DMS 273 (cell line): ENCODE results near the gene WDR41.
"Not testable (repeated sequence)": the region's sequence is repeated elsewhere in the genome, so short reads cannot be mapped to it uniquely, and the experiment has no call there.

Source experiments
- DNase-seq: peaks from one replicate; lab custom pipeline; 2025; ENCODE audit not compliant: unreplicated experiment; lab: John Stamatoyannopoulos, UW

WDR41 gene, protein sequence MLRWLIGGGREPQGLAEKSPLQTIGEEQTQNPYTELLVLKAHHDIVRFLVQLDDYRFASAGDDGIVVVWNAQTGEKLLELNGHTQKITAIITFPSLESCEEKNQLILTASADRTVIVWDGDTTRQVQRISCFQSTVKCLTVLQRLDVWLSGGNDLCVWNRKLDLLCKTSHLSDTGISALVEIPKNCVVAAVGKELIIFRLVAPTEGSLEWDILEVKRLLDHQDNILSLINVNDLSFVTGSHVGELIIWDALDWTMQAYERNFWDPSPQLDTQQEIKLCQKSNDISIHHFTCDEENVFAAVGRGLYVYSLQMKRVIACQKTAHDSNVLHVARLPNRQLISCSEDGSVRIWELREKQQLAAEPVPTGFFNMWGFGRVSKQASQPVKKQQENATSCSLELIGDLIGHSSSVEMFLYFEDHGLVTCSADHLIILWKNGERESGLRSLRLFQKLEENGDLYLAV

DNA sequence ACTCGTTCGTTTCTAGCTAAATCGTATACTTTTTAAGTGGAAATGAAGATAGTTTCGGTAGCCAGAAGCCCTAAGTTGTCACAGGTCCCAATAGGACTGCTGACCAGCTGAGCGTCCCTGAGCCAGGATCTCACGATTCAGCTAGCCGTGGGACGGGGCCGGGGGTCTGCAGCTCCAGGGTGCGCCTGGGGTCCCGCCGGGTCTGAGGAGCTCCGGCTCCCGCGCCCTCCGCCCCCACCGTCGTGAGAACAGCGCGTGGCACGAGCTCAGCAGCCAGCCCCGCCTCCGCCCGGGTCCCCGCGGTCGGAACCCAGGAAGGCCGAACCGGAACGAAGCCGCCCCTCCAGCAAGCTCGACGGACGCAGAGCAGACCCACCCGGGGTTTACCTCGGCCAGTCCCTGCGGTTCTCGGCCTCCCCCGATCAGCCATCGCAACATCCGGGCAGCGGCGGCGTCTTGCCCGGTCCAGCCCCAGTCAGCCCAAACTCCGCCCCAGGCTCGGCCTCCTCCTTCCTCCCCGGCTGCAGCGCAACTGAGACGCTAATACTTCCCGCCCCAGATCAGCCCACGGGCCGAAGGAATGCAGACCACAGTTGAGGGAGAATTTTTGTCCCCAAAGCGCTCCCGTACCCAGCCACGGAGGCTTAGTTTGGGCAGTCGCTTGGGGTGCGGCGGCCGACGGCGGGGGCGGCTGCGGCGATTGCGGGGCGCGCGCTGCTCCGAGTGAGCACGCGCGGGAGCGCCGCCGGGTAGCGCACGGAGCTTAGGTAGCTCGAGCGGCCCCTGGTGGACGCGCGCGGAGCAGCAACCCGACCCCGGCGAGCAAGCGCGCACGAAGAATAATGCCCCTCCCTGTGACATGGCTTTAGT lies at the start of gene WDR41:
TSS of gene WDR41 (minus strand) at position 534 of the 870 bp plus-strand sequence. CDS start at position 438, 96 bp downstream.
- DNase-seq, result peak; percentile 95

DNA sequence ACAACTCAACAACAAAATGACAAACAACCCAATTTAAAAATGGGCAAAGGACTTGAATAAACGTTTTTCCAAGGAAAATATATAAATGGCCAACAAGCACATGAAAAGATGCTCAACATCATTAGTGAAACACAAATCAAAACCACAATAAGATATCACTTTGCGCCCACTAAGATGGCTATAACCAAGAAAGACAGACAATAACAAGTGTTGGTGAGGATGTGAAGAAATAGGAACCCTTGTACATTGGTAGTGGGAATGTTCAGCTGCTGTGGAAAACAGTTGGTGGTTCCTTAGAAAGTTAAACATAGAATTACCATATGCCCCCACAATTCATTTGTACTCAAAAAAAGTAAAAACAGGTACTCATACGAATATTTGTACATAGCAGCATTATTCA lies 39.2 kb upstream of the WDR41 start:
- DNase-seq, result no peak

DNA sequence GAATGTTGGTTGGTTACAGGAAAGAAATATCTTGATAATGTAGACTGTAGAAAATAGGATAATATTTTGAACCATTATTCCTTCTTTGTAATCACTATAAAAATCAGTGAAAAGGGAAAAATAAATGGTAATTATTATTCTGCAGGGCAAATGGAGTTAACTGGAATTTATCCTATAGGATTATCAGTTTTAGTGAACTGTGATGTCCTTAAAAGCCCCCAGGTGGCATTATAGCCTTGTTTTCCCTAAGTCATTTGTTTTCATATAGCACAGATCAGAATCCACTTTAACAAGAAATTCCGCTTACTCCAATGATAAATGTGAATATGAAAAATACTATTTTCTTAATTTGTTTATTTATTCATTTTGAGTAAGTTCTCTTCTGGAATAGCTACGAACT lies 26.2 kb upstream of the WDR41 start:
- peak; percentile 63 for DNase-seq

DNA sequence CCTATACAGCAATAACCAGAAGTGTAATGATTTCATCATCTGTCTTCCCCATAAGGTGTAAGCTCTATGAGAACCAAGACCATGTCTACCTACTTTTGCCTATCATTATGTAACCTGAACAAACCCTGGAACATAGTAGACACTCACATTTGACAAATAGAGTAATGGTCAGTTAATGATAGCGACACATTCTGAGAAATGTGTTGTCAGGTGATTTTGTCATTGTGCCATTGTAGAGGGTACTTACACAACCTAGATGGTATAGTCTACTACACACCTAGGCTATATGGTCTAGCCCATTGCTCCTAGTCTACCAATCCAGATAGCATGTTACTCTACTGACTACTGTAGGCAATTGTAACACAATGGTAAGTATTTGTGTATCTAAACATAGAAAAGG lies 22.3 kb upstream of the WDR41 start:
- DNase-seq, result no peak

DNA sequence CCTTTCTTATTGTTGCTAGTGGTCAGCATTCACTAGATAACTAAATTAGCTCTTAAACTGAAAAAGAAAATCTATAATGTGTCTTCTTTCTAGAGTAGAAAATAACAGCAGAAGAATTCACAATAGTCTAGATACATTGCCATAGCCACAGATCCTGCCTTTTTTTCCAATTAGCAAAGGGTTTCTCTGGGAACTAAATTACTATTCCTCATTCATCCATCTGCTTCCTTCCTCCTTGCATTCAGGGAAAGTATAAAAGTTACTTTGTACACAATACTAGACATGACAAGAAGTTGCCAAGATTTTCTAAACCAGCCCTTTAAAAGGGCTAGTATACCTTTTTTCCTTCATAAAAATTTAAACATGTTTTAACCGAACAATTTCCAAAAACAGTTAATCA lies 21.2 kb upstream of the WDR41 start:
- no peak for DNase-seq

DNA sequence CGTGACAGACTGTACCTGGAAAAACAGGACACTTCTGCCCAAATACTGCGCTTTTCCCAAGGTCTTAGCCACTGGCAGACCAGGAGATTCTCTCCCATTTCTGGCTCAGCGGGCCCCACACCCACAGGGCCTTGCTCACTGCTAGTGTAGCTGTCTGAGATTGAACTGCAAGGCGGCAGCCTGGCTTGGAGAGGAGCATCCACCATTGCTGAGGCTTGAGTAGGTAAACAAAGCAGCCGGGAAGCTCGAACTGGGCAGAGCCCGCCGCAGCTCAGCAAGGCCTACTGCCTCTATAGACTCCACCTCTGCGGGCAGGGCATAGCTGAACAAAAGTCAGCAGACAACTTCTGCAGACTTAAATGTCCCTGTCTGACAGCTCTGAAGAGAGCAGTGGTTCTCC lies 9.0 kb upstream of the WDR41 start:
- not testable (repeated sequence) for DNase-seq

DNA sequence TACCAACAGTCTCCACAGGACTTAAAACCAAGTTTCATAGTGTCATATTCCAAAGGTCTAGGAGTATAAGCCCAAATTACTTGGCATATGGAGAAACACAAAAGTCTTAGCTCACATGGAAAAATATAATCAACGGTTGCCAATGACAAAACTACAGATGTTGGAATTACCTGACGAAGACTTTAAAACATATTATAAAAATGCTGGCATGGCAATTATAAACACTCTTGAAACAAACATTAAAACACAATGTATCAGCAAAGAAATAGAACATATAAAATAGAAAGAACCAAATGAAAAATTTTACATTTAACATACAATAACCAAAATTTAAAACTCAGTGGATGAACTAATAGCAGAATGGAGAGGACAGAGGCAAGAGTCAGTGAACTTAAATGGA lies 7.9 kb upstream of the WDR41 start:
- DNase-seq, result no peak

DNA sequence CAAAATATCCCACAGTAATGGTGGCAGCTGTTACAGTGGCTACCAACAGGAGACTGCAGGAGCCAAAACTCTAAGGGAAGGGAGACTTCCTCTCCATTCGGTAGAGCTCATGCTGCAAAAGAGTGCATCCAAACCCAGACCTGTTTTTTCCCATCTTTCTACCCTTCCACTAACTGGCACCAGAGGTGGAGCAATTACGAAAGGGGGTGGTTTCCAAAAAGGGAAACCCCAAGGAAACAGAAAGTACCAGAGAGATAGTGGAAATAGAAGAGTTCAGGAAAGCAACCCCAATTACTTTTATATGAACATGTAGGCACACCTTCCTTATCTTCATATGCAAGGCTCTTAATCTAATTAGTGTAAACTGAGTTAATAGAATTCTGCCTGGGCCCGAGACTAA lies 7.3 kb upstream of the WDR41 start:
- no peak for DNase-seq

DNA sequence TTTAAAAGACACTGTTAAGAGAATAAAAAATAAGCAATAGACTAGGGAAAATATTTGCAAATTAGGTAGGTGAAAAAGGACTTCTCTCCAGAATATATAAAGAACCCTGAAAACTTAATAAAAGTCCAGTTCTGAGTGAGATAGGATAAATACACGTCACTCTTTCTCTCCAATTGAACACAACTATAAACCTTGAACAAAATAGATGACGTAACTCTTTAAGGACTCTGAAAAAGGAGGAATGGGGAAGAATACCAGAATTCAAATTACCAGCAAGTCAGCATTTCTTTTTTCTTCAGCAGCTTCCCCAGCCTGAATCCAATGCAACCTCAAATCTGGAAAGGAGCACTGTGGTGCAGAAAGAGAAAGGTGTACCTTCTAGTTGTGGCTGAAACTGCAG lies 6.8 kb upstream of the WDR41 start:
- DNase-seq, result no peak

DNA sequence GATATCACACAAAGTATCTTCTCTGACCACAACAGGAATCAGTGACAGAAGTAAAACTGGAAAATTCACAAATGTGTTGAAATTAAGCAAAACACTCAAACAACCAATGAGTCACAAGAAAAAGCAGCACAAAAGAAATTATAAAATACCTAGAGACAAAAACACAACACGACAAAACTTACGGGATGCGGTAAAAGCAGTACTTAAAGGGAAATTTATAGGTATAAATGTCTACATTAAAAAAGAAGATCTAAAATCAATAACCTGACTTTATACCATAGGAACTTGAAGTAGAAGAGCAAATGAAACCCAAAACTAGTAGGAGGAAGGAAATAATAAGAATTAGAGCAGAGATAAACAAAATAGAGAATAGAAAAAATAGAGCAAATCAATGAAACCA lies 2.8 kb upstream of the WDR41 start:
- DNase-seq, result no peak

DNA sequence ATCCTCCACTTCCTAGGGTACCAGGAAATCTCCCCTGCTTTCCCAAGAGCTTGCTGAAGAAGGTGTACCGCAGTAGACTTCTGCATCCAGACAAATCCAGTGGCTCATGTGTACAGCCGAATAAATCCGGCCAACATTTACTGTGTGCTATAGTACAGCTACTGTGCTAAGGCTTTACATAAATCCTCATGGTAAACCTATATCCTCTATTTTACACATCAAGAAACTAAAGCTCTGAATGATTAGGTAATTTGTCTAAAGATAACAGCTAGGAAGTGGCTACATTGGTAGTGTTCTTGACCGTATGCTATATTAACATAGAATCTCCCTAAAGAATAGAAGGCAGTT lies 511 bp upstream of the WDR41 start:
- no peak for DNase-seq

DNA sequence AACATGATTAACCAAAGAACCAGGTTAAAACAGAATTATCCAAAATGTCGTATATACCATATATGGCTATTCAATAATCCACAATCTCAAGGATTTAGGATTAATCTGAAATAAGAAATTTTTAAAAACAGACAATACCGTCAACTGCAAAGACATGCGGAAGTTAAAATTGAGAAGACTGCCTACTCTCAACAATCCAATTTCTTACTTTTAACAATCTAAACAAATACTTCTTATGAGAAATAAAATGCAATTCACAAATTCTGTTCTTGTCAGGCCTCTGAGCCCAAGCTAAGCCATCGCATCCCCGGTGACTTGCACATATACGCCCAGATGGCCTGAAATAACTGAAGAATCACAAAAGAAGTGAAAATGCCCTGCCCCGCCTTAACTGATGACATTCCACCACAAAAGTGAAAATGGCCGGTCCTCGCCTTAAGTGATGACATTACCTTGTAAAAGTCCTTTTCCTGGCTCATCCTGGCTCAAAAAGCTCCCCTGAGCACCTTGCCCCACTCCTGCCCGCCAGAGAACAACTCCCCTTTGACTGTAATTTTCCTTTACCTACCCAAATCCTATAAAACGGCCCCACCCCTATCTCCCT lies 1.3 kb downstream of the WDR41 start:
- peak; percentile 8 for DNase-seq

DNA sequence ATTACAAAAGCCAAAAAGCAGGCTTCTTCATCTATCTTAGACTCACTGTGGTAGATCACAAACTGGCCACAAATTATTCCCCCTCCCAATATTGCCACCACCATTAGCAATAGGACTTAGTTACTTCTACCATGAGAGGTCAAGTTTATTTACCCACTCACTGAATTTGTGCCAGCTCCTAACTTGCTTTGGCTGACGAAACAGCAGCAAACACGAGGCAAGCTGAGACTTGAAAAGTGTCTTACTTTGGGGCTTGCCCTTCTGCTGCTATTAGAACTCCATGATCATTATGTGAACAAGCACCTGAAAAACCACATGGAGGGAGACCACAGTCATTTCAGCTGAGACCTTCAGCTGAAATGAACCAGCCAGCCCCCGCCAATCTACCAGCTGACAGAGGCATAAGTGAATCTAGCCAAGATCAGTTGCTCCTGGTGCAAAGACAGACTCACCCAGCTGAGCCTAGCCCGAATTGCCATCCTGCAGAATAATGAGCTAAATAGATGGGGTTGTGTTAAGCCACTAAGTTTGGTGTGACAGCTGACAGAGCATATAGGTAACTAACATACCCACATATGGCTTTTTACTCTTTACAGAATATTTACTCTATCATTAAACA lies 5.7 kb downstream of the WDR41 start:
- DNase-seq, result peak; percentile 75

DNA sequence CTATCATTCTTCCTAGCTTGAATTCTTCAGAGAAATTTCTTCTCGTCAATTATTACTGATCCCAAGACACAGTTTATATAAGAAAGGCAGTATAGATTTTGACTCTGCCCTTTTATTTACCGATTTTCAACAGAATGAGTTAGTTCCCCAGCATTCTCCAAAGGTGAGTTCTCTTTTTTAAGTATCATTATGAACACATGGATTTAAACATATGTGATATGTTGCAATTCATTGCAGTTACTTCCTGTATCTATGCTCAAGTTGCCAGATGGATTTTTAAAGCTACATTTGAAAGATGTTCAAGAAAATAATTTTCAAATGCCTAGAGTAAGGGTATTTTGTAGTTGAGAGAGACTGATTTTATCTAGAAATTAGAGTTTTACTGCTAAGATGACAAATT lies 8.4 kb downstream of the WDR41 start:
- DNase-seq, result no peak

DNA sequence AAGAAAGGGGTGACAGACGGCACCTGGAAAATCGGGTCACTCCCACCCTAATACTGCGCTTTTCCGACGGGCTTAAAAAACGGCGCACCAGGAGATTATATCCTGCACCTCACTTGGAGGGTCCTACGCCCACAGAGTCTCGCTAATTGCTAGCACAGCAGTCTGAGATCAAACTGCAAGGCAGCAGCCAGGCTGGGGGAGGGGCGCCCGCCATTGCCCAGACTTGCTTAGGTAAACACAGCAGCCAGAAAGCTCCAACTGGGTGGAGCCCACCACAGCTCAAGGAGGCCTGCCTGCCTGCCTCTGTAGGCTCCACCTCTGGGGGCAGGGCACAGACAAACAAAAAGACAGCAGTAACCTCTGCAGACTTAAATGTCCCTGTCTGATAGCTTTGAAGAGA lies 17.1 kb downstream of the WDR41 start:
- DNase-seq, result not testable (repeated sequence)

DNA sequence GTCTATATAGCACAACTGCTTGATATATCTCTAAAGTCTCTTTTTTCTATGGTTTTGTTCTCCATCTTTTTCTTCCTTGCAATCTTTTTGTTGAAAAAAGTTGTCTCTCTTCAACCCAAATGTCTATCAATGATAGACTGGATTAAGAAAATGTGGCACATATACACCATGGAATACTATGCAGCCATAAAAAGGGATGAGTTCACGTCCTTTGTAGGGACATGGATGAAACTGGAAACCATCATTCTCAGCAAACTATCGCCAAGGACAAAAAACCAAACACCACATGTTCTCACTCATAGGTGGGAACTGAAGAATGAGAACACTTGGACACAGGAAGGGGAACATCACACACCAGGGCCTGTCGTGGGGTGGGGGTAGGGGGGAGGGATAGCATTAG lies 23.2 kb downstream of the WDR41 start:
- not testable (repeated sequence) for DNase-seq

DNA sequence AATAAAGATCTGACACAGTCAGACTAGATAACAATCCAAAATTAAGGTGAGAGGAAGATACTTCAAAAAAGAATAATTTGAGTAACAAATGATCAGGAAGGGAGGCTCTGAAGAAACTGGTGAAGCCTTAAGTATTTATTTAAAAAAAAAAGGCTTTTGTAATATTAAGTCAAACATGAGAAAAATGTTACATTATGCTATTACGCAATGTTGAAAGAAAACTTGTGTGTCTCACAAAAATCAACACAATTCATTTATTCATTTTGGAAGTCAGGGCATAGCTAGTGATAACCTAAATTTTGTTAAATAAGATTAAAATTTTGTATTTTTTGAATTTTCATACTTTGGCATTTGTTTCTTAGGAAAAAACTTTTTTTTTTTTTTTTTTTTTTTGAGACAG lies 28.2 kb downstream of the WDR41 start:
- DNase-seq, result no peak

DNA sequence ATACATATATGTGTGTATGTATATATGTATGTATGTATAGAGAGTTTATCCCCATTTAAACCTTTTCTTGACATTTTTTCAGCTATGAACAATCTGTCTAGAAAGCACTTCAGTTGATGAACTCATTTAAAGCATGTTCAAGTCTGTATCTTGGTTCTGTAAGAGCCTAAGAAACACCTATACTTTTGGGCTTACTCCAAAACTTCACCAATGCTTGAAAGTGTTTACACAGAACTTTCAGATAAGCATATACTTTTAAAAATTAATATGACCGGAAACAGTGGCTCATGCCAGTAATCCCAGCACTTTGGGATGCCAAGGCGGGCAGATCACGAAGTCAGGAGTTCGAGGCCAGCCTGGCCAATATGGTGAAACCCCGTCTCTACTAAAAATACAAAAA lies 30.8 kb downstream of the WDR41 start:
- no peak for DNase-seq

DNA sequence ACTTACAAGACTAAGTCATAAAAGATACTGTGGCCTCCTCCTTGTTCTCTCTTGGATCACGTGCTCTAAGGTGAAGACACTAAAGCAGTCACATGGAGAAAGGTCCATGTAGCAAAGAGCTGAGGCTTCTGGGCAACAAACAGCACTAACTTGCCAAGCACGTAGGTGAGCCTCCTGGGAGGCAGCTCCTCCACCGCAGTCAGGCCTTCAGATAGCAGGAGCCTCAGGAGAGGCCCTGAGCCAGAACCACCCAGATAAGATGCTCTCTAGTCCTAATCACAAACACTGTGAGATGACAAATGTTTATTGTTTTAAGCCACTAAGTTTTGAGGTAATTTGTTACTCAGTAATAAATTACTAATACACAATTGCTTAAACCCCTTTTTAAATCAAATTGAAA lies 38.0 kb downstream of the WDR41 start:
- no peak for DNase-seq

DNA sequence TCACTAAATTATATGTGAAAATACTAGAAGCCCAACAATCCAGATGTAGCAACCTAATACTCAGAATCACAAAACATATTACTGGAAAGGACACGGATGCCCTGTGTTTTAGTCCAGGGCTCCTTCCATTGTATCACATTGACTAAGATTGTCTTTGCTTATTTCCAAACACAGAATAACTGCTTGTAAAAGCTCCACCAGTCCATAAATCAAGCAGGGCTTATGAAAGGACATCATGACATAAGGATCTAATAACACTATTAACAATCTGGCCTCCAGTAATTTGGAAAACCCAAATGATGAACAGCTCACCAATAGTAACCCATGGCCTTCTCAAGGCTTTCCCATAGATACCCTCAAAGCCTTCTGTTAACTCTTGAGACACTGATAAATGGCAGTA lies 39.8 kb downstream of the WDR41 start:
- DNase-seq, result peak; percentile 21

DNA sequence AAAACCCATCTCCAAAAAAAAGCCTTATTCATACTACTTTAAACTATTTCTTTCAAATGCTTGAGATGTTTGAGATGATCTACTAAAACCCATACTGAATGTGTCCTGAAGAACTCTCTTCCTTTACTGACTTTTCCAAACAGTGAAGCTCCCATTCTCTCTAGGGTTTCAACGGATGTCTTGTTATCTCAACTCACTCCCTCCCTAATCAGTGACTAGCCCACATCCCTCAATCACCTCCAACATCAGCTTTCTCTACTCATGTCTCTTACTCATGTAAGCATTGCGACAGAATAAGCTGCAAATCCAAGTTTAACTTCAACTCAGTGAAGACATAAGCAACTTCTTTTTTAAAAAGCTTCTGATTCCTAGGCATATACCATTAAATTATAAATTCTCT lies 42.1 kb downstream of the WDR41 start:
- no peak for DNase-seq
